ENCODE results near the gene FOXC2.

The FOXC2 gene

DNA sequence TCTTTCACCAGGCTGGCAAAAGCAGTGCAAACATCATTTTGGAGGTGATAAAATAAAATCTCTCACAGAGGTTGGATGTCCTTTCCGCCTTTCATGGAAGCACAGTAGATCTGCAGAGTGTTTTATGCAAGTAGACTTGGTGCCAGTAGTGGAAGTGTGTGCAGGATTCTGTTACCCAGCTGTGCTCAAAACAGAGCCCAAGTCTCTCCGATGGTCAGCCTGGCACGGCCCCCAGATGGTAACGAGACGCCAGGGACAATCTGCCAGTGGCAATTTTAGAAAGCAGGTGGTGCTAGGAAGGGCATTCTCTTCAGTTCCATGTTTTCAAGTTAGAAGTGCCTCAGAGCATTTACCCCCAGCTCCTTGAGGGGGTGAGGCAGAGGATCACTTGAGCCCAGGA, 10.1 kb upstream of the FOXC2 start:
- DNase-seq (ENCODE audit: low spot score) = no peak

DNA sequence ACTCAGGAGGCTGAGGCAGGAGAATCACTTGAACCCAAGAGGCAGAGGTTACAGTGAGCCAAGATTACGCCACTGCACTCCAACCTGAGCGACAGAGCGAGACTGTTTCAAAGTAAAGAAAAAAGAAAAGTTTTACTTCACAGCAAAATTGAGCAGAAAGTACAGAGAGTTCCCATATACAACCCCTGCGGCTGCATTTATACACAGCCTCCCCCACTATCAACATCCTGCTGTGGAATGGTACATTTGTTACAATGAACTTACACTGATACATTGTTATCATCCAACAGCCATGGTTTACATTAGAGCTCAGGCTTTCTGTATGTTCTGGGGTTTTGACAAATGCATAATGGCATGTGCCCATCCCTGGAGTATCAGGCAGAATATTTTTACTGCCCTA, 9.0 kb upstream of the FOXC2 start:
- no peak for DNase-seq (ENCODE audit: low spot score)

DNA sequence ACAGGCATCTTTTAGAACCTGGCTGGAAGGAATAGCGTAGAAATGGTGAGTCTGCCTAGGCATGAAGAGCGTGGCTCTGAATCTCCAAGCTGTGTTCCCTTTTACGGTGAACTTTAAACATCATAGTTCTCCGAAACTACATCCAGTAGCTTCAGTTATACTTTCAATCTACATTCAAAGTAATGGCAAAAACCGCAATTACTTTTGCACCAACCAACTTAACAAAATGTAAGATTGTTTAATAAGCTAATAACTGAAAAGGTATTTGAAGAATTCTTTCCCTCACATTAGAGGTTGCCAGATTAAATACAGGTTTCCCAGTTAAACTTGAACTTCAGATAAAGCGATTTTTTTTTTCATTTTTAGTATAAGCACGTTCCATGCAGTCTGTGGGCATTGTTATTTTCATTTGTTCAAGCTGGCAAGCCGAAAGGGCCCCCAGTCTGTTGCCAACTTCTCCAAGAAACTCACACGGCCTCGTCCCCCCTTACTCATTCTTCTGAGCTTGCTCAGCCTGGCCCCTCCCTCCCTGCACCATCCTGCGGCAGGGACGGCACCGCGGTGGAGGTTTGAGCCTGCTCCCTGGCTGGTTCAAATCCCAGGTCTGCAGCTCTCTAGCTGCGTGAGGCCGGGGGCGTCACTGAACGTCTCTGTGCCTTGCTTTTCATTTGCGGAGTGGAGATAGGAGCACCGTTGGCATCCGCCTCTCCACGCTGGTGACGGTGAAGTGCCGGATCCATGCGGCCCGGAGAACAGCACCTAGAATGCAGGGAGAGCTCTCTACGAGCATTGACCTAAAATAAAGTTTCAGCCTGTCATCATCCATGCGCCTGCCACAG, 8.1 kb upstream of the FOXC2 start:
- no peak for DNase-seq (ENCODE audit: low spot score)

DNA sequence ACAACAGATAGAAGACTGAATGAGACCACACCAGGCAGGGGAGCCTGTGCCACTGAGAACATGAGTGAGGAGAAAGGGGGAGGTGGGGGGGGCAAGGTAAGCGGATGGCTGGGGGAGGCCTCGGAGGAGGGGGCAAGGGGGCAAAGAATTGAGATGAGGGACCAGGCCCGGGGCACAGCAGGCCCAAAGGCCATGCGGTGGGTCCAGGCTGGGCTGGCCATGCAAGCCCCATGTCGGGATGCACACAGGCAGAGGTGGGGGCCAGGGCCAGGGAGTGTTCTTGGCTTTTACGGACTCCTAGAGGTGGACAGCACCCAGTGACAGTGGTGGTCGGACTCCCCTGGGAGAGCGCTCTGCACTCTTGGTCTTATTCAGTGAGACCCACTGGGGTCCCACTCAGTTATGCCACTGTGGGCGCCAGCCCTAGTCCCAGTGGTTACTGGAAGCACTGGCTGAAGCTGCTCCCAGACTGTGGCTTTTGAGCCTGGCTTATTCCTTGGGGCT, 6.8 kb upstream of the FOXC2 start:
- DNase-seq (ENCODE audit: low spot score) = no peak

DNA sequence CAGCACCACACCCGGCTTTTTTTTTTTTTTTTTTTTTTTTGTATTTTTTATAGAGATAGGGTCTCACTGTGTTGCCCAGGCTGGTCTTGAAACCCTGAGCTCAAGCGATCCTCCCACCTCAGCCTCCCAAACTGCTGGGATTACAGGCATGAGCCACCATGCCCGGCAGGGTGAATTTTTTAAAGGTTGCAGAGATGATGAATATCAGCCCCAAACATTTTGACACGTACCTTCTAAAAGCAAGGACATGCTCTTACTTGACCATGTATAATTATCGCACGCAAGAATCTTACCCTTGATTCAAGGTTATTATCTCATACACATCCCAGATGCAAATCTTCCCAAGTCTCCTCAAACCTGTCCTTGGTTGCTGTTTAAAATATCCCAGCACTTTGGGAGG, 4.3 kb upstream of the FOXC2 start:
- no peak for DNase-seq (ENCODE audit: low spot score)

DNA sequence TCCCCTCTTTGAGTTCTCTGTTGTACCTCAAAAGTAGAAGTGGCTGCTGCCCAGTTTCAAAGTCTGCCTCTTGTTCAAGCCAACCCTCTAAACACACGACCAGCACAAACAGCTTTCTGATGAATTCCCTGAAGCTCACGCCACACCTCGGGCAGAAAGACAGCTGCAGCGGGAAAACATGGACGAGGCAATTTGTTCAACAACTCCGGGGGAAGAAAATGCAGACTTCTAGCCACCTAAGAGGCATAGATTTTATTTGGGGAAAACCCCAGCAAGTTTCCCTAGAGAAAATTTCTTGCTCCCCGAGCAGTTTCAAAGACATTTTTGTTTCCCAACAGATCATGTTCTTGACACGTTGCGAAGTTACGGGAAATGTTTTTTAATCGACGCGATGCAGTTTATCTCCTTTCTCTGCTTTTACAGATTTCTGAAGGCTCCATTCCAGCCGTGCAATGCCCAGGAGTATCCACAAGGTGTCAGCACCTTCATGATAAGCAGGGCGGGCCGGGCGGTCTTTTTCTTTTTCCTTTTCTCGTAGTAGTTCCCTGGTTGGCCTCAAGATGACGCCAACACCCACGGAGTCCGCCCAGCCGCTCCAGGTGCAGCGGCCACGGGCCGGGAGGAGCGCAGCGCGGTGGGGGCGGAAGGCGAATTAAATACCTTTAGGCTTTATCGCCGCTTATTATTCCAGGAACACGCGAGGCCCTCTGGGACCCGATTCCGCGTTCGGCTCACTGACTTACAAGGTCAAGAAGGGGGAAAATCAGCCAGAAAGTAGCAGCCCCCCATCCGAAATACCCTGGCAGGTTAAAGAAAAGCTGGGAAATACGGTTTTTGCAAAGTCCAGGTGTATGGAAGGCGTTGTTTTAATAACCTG, 2.9 kb upstream of the FOXC2 start:
- DNase-seq (ENCODE audit: low spot score) = peak; percentile 93

DNA sequence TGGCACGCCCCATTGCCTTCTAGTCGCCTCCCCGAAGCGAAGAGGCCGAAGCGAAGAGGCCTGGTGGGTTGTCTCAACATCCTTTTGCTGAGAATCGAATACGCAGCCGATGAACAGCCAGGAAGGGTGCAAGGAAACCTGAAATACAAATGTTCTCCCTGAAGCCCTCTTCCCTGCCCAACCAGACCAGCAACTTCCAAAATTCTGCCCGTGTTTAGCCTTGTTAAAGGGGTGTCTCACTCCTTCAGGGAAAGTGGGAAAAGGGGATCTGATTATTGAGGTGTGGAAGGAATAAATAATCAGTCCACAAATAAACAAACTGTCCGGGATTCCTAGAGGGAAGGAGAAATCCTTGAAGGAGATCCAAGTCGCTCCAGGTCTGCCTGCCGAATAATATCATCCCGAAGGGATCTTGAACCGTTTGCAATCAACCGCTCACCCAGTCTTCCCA, 1.4 kb upstream of the FOXC2 start:
- no peak for DNase-seq (ENCODE audit: low spot score)

DNA sequence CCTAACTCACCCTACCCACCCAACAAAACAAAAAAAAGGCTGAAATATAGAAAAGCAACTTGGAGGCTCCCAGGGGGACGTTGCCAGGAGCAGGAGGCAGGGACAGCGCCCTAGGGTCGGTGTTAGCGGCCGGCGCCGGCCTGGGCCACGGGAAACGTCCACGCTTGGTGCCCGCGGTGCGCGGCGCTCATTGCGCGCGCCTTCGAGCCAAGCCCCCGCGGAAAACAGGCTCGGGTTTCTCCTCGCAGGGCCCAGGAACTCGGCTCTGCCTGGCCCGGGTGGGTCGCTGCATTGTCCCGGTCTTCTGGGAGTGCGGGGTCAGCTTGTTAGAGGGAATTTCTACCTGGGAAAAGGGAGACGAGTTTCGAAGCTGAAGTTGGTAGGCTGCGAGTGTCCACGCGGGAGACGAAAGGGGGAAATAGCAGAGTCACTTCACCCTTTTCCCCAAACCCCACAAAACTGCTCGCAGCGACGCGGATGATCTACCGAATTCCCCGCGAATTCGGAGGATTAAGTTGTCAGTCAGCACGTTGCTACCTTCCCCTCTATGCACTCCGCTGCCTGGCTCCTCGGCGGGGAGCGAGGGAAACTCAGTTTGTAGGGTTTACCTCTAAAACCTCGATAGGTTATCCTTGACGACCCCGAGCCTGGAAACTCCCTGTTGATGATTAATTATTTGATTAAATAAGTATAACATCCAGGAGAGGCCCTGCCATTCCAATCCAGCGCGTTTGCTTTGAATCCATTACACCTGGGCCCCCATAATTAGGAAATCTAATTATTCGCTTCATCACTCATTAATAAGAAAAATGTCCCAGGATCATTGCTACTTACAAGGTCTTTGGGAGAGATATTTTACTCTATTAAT, 751 bp upstream of the FOXC2 start:
- DNase-seq (ENCODE audit: low spot score) = no peak

DNA sequence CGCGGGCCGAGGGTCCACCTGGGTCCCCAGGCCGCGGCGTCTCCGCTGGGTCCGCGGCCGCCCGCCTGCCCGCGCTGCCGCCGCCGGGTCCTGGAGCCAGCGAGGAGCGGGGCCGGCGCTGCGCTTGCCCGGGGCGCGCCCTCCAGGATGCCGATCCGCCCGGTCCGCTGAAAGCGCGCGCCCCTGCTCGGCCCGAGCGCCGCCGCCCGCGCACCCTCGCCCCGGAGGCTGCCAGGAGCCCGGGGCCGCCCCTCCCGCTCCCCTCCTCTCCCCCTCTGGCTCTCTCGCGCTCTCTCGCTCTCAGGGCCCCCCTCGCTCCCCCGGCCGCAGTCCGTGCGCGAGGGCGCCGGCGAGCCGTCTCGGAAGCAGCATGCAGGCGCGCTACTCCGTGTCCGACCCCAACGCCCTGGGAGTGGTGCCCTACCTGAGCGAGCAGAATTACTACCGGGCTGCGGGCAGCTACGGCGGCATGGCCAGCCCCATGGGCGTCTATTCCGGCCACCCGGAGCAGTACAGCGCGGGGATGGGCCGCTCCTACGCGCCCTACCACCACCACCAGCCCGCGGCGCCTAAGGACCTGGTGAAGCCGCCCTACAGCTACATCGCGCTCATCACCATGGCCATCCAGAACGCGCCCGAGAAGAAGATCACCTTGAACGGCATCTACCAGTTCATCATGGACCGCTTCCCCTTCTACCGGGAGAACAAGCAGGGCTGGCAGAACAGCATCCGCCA, 504 bp downstream of the FOXC2 start:
- DNase-seq (ENCODE audit: low spot score) = no peak

DNA sequence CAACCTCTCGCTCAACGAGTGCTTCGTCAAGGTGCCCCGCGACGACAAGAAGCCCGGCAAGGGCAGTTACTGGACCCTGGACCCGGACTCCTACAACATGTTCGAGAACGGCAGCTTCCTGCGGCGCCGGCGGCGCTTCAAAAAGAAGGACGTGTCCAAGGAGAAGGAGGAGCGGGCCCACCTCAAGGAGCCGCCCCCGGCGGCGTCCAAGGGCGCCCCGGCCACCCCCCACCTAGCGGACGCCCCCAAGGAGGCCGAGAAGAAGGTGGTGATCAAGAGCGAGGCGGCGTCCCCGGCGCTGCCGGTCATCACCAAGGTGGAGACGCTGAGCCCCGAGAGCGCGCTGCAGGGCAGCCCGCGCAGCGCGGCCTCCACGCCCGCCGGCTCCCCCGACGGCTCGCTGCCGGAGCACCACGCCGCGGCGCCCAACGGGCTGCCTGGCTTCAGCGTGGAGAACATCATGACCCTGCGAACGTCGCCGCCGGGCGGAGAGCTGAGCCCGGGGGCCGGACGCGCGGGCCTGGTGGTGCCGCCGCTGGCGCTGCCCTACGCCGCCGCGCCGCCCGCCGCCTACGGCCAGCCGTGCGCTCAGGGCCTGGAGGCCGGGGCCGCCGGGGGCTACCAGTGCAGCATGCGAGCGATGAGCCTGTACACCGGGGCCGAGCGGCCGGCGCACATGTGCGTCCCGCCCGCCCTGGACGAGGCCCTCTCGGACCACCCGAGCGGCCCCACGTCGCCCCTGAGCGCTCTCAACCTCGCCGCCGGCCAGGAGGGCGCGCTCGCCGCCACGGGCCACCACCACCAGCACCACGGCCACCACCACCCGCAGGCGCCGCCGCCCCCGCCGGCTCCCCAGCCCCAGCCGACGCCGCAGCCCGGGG, 1.3 kb downstream of the FOXC2 start:
- DNase-seq (ENCODE audit: low spot score) = no peak

DNA sequence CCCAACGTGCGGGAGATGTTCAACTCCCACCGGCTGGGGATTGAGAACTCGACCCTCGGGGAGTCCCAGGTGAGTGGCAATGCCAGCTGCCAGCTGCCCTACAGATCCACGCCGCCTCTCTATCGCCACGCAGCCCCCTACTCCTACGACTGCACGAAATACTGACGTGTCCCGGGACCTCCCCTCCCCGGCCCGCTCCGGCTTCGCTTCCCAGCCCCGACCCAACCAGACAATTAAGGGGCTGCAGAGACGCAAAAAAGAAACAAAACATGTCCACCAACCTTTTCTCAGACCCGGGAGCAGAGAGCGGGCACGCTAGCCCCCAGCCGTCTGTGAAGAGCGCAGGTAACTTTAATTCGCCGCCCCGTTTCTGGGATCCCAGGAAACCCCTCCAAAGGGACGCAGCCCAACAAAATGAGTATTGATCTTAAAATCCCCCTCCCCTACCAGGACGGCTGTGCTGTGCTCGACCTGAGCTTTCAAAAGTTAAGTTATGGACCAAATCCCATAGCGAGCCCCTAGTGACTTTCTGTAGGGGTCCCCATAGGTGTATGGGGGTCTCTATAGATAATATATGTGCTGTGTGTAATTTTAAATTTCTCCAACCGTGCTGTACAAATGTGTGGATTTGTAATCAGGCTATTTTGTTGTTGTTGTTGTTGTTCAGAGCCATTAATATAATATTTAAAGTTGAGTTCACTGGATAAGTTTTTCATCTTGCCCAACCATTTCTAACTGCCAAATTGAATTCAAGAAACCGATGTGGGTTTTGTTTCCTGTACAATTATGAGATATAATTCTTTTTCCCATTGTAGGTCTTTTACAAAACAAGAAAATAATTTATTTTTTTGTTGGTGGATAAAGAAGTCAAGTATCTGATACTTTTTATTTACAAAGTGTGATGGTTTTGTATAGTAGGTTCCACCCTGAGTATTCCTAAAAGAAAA, 2.3 kb downstream of the FOXC2 start:
- no peak for DNase-seq (ENCODE audit: low spot score)

DNA sequence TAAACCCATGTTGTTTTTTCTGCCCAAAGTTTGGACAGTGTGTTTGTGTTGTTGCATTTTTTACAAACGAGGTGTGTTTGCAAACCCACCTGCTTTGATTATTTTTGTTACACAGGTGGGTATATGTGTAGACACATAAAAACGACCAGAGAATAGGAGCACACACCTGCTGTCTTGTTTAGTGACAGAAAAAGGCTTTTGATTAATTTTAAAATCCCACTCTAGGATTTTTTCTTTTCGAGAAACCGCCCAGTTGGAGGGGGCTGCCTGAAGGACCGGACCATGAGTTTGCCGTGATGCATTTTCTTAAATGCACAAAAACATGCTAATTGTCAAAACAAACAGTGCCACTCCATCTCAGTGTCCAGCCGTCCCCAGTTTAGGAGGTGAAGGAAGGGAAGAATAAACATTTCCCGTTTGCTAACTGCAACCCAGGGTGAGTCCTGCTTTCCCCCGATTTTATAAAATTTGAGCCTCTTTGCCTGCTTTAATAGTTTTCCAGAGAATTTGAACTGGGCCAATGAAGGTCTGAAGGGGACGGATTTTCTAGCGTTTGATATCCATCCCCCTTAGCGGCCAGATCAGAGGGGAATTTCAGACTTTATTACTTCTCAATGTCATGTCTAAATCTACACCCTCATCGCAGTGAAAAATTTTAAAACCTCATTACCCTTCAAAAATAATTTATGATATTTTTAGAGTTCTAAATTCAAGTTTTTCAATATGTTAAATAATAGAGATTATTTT, 3.2 kb downstream of the FOXC2 start:
- DNase-seq (ENCODE audit: low spot score) = no peak

DNA sequence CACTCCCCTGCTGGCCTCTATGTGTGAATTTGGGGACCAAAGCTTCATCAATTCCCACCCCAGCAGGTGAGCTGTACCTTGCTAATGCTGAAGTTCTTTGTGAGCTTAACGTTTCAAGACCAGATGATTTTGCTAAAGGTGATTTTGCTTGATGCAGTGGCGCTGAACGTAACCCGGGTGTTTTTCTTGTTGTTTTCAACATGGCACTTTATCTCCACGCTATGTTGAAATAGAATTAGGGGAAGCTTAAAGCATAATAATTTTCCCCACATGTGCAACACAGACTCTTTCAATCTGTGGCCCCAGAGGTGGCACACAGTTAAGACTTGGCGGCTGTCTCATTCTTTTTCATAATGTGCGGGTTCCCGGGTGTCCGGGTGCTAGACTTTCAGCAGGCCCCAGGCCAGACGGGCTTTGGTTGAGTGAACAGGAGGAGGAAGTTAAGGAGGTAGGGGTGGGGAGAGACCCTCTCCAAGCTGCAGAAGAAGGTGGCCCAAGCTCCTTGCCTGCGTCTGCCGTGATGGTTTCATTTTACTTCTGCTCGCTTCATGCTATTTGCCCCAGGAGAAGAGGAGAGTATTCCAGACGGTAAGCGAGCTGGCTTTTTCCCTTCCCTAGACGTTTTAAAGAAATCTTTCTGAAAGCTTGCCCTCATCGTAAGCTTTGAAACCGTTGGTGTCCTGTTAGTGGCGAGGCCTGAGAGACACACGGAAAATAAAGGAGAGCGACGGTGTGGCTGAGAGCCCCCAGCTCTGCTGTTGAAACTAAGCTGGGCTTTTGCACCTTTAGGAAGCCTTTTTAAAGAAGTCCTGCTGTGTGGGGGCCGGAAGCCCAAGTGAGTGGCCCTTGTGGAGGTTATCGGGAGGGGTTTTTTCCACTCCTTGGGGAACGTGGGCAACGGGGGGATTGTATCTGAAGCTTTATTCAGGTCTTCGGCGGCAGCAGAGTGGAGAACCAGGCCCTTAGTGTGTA, 4.2 kb downstream of the FOXC2 start:
- no peak for DNase-seq (ENCODE audit: low spot score)

DNA sequence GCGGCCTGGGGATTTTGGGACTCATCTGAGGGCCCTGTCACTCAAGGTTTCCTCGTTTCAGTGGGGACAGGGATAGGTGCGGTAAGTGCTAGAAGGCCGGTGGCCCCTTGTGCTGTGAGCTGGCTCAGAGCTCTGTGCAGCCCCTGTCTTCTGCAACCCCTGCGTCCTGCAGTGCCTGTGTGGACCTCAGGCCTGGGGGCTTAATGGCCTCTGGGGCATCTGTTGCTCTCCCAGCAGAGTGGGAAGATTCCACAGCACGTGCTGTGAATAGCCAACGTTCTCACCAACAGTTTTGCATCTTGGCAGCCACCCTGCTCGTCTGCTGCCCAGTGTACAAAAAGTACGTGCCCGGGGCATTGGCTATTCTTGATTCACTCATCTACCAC, 4.9 kb downstream of the FOXC2 start:
- DNase-seq (ENCODE audit: low spot score) = no peak

DNA sequence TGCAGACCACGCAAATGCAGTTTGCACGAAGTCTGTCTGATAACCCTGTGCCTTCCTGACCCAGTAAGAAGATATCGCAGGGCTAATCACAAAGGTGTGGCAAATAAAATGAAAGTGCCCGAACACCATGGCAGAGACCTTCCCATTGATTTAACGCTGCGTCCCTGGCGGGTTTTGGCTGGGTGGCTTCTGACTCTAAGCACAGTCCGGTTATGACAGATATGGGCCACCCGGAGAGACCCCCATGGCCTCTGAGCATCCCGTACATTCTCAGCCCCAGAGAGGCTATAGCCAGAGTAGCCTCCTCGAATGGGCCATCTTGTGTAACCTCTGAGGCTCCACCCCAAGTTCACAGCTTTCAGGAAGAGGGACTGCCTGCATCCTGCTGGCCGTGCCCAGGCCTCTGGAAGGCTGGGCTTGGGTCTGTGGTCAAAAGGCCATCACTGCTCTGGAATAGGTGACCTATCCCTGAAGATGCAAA, 5.5 kb downstream of the FOXC2 start:
- DNase-seq (ENCODE audit: low spot score) = no peak

DNA sequence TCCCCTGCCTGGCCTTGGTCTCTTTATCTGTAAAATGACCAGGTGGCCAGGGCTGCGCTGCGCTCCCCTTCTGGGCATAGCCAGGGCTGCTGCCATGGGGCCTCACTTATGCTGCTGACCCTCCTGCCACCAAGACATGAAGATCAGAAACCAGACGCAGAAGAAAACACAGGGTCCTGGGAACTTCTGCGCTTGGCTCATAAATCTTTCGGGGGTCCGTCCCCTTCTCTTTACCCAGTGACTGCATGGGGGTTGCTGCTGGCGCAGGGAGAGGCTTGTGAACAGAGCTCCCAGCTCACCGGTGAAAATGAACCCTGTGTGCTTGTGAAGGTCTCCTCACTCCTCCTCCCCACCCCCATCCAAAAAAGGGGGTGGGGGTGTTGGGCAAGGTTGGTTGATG, 6.0 kb downstream of the FOXC2 start:
- no peak for DNase-seq (ENCODE audit: low spot score)

DNA sequence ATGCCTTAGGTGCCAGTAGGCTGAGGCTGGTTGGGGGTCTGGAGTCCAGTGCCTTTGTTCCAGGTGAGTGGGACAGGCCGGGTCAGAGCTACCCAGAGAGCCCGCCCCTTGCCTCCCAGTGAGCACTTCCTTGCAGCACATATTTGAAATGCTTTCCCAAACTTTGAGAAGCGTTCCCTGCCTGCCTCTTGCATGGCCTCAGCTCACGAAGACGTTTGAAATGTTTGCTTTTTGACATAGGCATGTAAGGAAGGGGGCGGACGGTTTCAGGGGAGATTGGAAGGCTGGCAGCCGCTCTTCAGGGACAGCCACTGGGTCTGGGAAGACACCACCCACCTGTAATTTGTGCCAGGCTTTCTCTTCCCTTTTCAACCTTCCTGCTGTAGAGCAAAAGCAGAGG, 6.6 kb downstream of the FOXC2 start:
- no peak for DNase-seq (ENCODE audit: low spot score)
